C1 segment of cervical spinal cord (tissue), 14 donors: ENCODE data around the gene POLR1B.
A peak's percentile ranks its signal among the peaks of the same experiment; 100 is the strongest.
"Not testable (repeated sequence)": the region's sequence is repeated elsewhere in the genome, so short reads cannot be mapped to it uniquely, and the experiment has no call there.

Experiments used
- DNase-seq, 14 donors: peaks; one replicate each; lab custom pipeline; 2025; lab: John Stamatoyannopoulos, UW

Gene POLR1B

GRCh38 chr2:112542123-112542983, at the start of gene POLR1B:
Gene POLR1B, plus strand, starts transcription at chr2:112542465. Its CDS starts 30 bp downstream, at chr2:112542495.
- peak; percentile 67 to 96 (median 92) for DNase-seq

- no peak for DNase-seq
Measured at GRCh38 chr2:112493048-112493447, 49.2 kb upstream of the POLR1B start.

GRCh38 chr2:112493858-112494648, 48.2 kb upstream of the POLR1B start:
- peak in 1 of 14 donors; percentile 17 for DNase-seq

- no peak for DNase-seq
Measured at GRCh38 chr2:112494828-112495227, 47.4 kb upstream of the POLR1B start.

- DNase-seq: not testable (repeated sequence)
Measured at GRCh38 chr2:112495878-112496277, 46.4 kb upstream of the POLR1B start.

- peak in 3 of 14 donors; percentile 6 to 16 (median 9) for DNase-seq
Measured at GRCh38 chr2:112500850-112501484, 41.3 kb upstream of the POLR1B start.

GRCh38 chr2:112509239-112509998, 32.8 kb upstream of the POLR1B start:
- not testable (repeated sequence) for DNase-seq

- no peak for DNase-seq
Measured at GRCh38 chr2:112516801-112517200, 25.5 kb upstream of the POLR1B start.

- no peak for DNase-seq
Measured at GRCh38 chr2:112518807-112519206, 23.5 kb upstream of the POLR1B start.

DNA sequence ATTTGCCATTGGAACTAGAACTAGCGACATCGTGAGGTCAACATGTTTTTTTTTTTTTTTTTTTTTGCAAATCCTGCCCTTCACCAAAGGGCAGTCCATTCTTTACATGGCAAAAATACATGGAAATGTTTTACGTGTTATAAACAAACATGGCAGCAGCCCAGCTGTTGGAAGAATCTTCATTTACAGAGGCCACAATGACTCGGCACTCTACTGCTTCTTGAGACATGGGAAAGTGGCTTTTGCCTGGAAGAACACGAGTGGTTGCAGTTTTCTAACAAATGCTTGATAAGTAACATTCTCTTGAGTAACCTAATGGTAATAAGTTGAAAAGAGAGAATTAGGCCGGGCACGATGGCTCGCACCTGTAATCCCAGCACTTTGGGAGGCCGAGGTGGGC, 22.8 kb upstream of the POLR1B start:
- no peak for DNase-seq

DNA sequence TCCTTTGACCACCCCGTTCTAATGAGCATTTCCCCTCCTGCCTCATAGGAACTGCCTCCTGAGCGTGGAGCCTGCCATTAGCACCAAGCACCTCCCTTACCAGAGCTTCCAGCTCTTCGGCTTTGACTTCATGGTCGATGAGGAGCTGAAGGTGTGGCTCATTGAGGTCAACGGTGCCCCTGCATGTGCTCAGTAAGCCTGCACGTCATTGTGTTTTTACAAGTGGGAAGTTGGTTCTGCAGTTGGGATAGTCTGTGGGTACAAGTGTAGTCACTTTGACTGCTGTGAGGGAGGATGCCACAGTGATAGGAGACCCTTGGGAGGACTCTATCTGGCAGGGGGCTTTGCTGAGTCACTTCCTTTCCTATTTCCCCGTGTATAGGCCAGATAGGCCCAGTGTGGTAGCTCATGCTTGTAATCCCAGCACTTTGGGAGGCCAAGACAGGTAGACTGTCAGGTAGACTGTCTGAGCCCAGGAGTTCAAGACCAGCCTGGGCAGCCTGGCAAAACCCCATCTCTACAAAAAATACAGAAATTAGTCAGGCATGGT, 22.0 kb upstream of the POLR1B start:
- DNase-seq: no peak

DNA sequence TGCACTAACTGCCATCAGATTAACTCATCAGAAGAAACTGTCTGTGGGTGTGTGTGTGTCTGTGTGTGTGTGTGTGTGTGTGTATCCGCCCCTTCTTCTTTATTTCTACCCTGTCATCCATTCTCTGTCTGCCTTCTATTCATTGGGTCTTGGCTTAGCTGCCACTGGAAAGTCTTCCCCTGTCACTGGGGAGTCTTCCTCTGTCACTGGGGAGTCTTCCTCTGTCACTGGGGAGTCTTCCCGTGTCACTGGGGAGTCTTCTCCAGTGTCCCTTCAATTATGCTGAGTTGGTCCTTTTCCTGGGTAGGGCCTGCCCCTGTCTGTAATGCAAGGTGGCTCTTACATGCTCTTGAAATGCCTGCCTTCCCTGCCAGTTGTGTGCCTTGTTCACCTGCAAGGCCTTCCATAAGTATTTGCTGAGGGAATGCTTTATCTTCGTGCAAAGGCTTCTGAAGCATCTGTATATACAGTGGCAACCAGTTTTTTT, 18.9 kb upstream of the POLR1B start:
- DNase-seq: no peak

DNA sequence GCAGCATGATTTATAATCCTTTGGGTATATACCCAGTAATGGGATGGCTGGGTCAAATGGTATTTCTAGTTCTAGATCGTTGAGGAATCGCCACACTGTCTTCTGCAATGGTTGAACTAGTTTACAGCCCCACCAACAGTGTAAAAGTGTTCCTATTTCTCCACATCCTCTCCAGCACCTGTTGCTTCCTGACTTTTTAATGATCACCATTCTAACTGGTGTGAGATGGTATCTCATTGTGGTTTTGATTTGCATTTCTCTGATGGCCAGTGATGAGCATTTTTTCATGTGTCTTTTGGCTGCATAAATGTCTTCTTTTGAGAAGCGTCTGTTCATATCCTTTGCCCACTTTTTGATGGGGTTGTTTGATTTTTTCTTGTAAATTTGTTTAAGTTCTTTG, 18.0 kb upstream of the POLR1B start:
- DNase-seq: not testable (repeated sequence)

DNA sequence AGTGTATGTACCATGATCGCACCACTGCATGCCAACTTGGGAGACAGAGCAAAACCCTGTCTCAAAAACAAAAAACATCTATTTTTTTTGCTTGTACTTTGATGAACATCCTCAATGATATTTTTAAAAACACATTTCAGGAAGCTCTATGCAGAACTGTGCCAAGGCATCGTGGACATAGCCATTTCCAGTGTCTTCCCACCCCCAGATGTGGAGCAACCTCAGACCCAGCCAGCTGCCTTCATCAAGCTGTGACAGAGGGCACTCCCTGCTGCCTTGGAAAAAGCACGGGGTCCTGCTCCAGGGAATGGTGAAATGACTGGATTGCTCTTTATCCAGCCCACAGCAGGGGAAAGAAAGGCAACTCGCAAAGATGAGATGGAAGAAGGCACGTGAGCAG, 13.7 kb upstream of the POLR1B start:
- DNase-seq: no peak

DNA sequence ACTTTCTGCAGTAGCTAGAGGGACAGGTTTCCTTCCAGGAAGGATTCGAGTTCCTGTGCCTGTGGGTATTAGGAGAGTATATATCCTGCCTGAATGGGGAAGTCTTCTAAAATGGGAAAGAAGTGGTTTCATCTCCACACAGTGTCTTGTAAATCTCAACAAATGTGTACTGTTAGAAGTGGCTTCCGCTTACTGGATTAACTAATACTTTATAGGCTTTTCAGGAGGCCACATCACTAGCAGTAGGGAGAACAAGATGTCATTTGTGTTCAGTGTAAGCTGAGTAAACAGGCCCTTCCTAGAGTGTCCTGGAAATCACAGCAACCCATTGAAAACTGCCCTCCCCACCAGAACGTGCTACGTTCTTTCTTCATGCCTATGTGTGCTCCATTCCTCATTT, 12.5 kb upstream of the POLR1B start:
- peak in 2 of 14 donors; percentile 29 to 42 for DNase-seq

DNA sequence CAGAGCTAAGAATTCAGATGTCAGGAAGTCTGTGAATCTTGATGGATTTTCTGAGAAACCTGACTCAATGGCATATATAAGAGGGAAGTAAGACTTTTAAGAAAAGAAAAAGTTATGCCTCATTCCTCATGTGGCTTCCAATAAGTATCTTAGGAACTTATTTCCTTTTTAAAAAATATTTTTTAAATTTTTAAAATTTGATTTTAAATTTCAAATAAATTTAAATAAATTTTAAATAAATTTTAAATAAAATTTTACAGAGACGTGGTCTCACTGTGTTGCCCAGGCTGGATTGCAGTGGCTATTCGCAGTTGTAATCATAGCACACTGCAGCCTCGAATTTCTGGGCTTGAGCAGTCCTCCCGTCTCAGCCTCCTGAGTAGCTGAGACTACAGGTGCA, 11.5 kb upstream of the POLR1B start:
- DNase-seq: no peak

DNA sequence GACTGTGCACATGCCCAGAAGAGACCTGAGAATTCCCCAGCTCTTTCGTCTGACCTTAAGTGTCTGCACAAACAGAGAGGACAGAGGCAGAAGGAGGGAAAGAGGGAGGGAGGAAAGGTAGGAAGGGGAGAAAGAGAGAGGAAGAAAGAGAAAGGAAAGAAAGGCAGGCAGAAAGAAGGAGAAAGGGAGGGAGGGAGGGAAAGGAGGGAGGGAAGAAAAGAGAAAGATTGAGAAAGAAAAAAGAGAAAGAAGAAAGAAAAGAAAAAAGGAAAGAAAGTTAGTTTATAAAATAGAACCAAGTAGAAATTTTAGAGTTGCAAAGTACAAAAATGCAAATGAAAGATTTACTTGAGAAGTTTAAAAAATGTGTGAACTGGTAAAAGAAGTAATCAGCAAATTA, 7.4 kb upstream of the POLR1B start:
- no peak for DNase-seq

DNA sequence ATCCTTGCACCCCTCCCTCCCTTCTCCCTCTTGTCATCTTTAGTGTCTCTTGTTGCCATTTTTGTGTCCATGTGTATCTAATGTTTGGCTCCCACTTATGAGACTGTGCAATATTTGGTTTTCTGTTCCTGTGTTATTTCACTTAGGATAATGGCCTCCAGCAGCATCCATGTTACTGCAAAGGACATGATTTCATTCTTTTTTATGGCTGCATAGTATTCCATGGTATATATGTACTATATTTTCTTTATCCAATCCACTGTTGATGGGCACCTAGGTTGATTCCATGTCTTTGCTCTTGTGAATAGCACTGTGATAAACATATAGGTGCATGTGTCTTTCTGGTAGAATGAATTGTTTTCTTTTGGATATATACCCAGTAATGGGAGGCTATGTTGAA, 5.6 kb upstream of the POLR1B start:
- not testable (repeated sequence) for DNase-seq

DNA sequence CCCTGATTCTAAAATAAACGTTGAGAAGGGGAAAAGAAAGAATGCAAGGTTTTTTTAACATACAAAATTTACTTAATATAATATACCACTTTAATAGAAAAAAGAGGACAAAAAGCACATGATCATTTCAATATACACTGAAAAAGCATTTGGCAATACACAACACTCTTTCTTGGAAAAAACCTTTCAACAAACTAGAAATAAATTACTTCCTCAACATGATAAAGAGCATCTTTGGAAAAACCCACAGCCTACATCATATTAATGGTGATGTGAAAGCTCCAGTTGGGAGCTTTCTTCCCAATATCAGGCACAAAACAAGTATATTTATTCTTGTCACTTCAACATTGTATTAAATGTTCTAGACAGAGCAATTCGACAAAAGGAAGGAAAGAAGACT, 3.0 kb upstream of the POLR1B start:
- DNase-seq: no peak

DNA sequence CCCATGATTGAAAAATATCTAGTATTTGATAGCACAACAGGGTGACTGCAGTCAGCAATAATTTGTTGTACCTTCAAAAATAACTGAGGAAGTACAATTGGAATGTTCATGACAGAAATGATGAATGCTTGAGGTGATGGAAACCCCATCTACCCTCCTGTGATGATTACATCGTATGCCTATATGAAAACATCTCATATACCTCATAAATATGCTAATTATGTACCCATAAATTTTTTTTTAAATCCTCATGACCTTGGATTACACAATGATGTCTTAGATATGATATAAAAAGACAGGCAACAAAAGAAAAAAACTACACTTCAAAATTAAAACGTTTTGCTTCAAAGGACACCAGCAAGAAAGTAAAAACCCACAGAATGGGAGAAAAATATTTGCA, 1.4 kb upstream of the POLR1B start:
- DNase-seq: no peak
